Adipose tissue (tissue), 3 donors: ENCODE results near the gene PXDN. TPM values are rescaled to one million over a fixed set of nuclear protein-coding genes. Genes with fewer than 3 reads are reported as not detected.
"Not testable (repeated sequence)": the region's sequence is repeated elsewhere in the genome, so short reads cannot be mapped to it uniquely, and the experiment has no call there.

Experiments
- H3K27ac ChIP-seq: one replicate; pipeline ENCODE4 v1.5.1; 2013; ENCODE audit warnings: low read depth, low read length
- WGBS, 3 donors: extraction: QIAGEN DNeasy Blood & Tissue Kit; methylation state at CpG; one replicate each; pipeline ENCODE4 v1.1.7; 2013; 5-methylcytosine and 5-hydroxymethylcytosine counted together
- polyA plus RNA-seq, 3 donors: library from polyadenylated mRNA; stranded (reverse); fragments of 200-250 nt; gene quantifications; one replicate each; pipeline ENCODE4 v1.2.3, GENCODE V29; 2013
- donor health status: healthy with polysubstance abuse.
- donor health status: Bipolar disorder and iron deficiency.
- donor health status: healthy.

Gene PXDN
- polyA plus RNA-seq, 3 donors: 10.2 to 132 (median 17.7) TPM

DNA sequence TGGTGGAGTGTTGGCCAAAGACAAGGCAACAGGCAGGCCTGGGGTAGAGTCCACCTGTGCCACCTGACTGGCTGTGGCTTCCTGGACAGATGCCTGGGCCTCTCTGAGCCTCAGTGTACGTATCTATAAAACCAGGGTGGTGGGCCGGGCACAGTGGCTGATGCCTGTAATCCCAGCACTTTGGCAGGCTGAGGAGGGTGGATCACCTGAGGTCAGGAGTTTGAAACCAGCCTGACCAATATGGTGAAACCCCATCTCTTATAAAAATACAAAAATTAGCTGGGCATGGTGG lies 28.4 kb downstream of the PXDN start:
- H3K27ac ChIP-seq: not testable (repeated sequence)
- WGBS, 3 donors: 73 to 97% (median 85%) methylated on average over 2 of the region's 2 CpGs

DNA sequence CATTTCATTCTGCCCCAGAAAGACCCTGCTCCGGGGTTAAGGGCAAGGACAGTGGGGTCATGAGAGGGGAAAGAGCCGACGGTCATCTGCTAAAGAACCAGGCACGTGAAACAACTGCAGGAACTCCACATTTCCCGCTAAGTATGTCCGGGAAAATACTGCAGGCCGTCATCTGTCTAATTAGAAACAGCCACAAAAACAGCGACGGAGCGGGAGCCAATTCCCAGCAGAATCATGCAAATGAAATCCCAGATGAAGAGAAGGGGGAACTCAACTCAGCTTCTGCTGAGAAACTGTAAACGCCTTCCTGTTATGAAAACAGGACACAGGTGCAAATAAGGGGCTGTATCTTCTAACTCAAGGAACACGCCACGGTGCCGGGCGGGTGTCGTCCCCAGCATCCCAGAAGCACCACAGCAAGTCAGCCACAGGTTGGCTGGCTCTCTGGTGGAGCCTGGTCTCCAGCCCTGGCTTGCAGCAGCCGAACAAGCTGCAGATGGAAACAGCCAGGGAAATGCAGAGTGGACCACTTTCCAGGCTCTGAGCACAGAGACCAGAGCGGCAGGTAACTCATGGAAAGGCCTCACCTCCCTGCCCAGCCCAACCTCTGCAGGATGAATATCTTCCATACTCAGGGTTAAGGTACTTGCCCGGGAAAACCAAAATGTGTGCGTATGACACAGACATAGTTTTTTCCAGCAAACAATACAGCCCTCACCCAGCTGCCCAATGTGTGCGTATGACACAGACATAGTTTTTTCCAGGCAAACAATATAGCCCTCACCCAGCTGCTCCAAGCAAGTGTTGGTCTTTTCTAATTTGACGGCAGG lies 28.9 kb downstream of the PXDN start:
- no peak overlapping the region for H3K27ac ChIP-seq
- 32 to 56% (median 42%) methylated on average over 22 of the region's 22 CpGs for WGBS, 3 donors

DNA sequence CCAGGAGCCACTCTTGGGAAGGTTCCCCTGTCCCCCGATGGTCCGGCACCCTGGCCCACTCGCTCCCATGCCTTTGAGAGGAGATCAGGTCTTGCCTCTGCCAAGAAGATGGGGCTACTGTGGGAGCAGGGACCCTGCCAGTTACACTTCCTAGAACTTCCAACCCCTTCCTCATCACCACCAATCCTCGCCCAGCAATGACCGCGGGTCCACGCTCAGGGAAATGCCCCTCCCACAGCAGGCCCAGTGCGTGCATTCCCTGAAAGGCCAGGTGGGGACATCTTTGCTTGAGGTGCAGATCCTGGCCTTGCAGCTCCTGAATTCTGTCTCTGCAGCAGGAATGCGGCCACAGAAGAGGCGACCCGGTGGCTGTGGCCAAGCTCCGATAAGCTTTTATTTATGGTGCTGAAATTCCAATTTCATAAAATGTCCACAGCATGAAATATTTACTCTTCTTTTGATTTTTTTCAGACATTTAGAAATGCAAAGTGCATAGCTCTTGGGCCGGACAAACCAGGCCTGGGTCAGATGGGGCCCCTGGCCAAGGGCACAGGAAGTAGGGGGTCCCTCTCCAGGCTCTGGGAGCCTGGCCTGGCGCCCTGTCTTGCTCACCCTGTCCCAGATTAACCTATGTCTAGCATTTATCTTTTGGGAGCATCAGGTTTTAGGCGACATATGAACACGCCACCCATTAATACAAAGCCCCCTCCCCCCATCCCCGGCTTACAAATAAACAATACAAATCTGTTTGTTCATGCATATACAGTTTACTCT lies 29.8 kb downstream of the PXDN start:
- 60 to 81% (median 74%) methylated on average over 17 of the region's 17 CpGs for WGBS, 3 donors

DNA sequence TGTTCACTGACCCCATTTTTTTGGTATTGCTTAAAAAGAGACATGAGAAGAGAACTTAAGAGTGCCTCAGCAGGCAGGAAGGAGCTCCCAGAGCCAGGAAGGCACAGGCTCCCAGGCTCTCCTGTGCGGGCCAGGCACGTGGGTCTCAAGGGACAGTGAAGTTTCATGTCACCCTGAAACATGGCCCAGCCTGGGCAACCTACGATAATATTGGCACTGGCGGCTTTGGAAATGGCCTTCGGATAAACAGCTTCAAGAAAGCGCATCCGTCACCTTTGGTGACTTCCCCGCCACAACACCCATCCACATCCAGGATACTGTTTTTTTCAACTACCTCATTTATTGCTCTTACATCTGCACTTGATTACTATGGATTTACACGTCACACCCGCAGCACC lies 30.5 kb downstream of the PXDN start:
- peak overlapping the region; percentile 19 for H3K27ac ChIP-seq

More for the DNA sequence above, 29.8 kb downstream of the PXDN start:
- peak overlapping the region; percentile 19 for H3K27ac ChIP-seq

DNA sequence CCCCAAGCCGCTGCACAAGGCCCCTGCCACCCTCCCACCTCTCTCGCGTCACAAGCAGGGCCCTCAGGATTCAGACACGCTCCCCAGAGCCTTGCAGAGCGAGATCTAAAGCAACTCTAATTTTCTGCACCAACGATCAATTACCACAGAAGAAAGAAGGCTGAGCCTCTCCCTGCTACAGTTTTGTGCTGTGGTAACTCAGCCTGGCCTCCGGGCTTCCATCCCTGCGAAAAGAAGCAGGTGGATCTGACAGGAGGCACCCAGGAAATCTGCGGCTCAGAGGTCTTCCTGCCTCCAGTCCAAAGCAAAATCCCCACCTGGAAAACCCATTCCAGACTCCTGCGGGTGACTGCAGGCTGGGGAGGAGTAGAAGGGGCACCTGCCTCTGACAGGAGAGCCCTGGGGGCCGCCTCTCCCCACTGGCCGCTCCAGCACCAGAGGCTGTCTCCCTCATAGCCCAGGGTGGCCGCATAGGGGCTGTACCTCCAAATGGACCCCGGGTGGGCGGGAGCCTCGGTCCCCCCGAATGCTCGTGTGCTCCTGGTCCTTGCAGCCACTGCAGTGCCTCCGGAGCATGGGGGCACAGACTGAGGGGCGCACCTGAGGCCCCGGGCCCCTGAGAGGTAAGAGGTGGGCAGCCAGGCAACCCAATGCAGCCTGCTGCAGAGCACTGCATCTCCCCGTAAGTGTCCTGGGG lies 31.0 kb downstream of the PXDN start:
- no peak overlapping the region for H3K27ac ChIP-seq
- 82 to 91% (median 84%) methylated on average over 22 of the region's 22 CpGs for WGBS, 3 donors

More for the DNA sequence above, 30.5 kb downstream of the PXDN start:
- 75 to 86% (median 76%) methylated on average over 10 of the region's 10 CpGs for WGBS, 3 donors

DNA sequence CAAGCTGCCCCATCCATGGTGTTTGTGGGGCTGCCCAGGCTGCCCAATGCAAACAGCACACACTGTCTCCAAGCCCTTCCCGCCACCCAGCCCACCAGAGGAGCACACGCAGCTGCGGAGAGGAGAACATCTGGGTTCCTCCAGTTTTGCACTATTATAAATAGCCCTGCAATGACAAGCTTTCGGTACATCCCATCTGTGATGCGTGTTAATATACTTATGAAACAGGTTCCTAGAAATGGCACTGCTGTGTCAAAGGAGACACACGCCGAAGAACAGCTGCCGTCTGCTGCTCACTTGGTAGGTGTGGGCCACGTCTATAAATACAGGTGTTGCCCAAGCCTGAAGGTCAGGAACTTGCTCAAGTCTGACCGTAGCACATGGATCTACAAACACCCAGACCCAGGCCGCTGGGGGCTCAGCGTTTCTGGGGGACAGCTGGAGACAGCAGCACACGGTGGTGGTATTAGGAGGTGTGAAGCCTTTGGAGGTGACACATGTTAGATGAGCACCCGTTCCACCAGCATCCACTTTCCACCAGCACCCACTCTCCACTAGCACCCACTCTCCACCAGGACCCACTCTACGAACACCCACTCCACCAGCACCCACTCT lies 34.3 kb downstream of the PXDN start:
- WGBS, 3 donors: 81 to 86% (median 83%) methylated on average over 14 to 15 of the region's 15 CpGs
- no peak overlapping the region for H3K27ac ChIP-seq

DNA sequence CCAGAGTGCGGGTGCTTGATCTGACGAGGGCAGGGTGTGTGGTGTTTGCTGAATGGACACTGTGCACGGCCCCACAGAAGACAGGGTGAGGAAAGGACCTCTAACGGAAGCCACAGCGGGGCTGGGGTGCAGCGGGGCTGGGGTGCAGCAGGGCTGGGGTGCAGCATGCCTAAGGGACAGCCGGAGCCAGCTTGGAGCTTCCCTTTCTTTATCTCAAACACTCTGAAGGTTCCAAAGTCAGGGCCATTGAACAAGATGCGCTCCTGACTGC lies 35.0 kb downstream of the PXDN start:
- 81 to 85% (median 83%) methylated on average over 7 to 8 of the region's 8 CpGs for WGBS, 3 donors
- no peak overlapping the region for H3K27ac ChIP-seq

DNA sequence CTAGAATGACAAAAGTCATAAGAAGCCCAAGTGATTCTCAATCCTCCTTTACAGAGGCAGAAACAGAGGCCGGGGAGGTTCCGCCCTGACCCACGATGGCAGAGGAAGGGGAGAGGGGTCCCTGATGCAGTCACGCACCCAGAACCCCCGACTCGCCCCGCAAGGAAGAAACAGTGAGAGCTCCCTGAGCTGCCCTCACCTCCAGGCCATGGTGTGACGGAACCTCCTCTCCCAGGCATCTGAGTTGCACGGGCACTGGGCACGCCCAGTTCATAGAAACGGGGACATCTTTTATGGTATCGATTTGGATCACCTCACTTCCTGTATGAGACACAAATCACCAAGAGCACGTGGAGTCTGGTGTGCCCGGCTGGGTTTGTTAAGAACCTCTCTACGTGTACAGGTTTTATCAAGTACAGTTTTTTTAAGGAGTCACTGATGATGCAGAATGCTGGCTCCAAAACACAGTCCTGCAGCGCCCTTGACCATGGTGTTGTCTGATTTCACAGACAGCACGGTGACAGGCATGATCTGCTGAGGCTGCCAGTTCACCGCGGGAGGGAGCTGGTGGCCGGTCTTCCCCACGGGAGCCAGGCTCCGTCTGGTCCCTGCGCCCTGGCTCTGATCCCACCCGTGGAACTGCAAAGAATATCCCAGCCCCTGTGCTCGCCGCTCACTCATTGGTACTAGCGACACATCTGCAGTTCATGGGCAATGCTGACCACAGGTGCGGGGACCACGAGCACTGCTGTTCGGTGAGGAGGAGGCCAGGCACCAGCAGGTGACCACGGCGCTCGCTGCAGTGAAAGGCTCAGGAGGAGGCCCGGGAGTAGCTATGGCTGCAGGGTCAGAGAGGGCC lies 35.6 kb downstream of the PXDN start:
- WGBS, 3 donors: 70 to 78% (median 73%) methylated on average over 34 of the region's 34 CpGs
- H3K27ac ChIP-seq: no peak overlapping the region

DNA sequence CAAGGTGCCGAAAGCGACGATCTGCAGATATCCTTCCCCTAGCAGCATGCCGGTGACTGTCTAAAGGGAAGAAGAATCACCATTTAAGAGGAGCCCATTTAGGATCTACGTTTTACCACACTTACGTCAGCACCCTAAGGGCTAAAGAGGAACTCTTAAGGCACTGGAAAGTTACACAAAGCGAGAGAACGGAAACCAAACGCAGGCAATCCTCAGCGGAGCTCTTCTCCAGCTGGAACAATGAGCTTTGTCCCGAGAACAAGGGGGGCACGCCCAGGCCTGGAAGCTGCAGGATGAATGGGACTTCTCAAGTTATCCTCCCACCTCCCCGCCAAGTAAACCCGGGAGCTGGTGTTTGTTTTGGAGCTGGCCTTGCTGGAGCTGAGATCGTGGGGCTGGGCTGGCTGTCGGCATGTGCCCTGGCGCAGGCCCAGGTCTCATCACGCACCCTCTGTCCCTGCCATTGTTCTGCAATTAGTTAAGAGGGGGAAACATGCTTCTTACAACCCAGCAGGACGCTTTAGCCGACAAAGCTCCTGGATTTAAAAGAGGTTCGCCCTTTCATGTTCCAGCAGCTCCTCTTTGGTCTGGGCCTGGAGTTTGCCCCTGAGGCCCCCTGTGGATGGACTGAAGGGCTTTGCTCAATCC lies 36.4 kb downstream of the PXDN start:
- no peak overlapping the region for H3K27ac ChIP-seq
- WGBS, 3 donors: 14 to 29% (median 20%) methylated on average over 21 of the region's 21 CpGs

DNA sequence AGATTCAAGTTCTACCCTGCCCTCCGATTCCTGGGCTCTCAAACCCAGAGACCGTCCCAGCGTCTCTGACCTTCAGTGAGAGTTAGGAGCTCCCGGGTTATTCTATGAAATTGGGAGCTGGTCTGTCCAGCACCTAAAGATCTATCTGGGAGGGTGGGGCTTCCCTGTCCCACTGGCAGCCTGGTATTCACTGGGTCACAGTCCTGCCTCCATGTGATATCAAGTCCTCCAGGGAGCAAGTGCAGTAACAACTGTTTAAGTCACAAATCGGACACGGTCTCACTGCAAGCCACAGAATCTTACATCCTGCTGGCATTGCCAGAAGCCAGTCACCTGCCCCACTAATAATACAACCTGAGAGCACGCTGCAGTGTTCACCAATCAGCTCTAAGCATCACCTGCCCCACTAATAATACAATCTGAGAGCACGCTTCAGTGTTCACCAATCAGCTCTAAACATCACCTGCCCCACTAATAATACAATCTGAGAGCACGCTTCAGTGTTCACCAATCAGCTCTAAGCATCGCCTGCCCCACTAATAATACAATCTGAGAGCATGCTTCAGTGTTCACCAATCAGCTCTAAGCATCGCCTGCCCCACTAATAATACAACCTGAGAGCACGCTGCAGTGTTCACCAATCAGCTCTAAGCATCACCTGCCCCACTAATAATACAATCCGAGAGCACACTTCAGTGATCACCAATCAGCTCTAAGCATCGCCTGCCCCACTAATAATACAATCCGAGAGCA lies 38.0 kb downstream of the PXDN start:
- WGBS, 3 donors: 69 to 81% (median 70%) methylated on average over 15 of the region's 15 CpGs
- not testable (repeated sequence) for H3K27ac ChIP-seq

DNA sequence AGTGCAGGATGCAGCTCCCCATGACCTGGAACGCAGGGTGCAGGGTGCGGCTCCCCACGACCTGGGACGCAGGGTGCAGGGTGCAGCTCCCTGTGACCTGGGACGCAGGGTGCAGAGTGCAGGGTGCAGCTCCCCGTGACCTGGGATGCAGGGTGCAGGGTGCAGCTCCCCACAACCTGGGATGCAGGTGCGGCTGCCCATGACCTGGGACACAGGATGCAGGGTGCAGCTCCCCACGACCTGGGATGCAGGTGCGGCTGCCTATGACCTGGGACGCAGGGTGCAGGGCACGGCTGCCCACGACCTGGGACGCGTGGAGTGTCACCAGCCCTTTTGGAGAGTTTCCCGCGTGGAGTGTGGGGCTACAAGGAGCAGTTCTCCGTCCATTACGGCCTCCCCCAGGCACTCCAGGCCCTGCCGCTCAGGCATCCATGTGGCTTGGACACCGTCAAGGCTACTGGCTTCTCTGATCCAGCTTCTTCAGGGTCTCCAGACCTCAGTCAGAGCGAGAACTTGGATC lies 38.7 kb downstream of the PXDN start:
- WGBS, 3 donors: 81 to 91% (median 88%) methylated on average over 21 of the region's 21 CpGs

DNA sequence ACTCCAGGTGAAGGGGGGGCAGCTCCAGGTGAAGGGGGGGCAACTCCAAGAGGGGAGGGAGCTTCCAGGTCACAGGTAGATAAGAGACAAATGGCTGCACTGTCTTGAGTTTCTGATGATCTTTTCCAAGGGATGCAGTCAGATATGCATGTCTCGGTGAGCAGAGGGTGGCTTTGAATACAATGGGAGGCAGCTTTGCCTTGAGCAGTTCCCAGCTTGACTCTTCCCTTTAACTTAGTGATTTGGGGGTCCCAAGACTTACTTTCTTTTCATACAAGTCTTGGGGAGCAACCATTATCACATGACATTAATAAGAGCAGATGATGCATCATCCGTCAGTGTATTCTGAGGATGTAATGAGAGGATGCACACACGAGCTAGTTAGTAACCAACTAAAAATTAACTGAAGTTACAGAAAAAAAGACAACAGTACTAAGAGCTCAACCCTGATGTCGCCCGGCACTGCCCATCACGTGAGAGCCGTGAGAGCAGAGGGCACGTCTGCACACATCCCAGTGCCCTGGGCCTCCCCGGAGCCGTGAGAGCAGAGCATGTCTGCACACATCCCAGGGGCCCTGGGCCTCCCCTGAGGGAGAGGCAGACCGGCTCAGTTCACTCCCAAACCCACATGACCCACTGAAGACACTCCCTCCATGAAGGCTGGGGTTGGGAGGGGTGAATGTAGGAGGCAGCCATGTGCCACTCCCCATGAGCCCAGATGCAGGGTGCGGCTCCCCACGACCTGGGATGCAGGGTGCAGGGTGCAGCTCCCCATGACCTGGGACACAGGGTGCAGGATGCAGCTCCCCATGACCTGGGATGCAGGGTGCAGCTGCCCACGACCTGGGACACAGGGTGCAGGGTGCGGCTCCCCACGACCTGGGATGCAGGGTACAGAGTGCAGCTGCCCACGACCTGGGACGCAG lies 39.4 kb downstream of the PXDN start:
- 70 to 77% (median 74%) methylated on average over 18 of the region's 18 CpGs for WGBS, 3 donors
- H3K27ac ChIP-seq: no peak overlapping the region

More for the DNA sequence above, 38.7 kb downstream of the PXDN start:
- no peak overlapping the region for H3K27ac ChIP-seq

DNA sequence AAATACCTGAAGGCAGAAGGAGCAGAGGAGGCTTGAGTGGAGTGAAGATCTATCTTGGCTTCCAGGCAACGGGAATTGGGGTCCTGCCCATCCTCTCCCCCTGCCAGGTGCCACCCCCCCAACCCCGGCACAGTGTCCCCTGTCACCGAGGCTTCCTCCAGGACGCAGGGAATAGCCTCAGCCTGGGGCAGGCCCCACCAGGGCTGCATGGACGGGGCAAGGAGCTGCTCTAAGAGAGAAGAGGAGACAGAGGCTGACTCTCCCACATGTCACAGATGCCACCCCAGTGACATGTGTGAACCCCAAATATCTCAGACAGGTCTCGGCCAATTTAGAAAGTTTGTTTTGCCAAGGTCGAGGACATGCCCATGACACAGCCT lies 42.1 kb downstream of the PXDN start:
- WGBS, 3 donors: 80 to 86% (median 81%) methylated on average over 7 of the region's 7 CpGs
- H3K27ac ChIP-seq: no peak overlapping the region

DNA sequence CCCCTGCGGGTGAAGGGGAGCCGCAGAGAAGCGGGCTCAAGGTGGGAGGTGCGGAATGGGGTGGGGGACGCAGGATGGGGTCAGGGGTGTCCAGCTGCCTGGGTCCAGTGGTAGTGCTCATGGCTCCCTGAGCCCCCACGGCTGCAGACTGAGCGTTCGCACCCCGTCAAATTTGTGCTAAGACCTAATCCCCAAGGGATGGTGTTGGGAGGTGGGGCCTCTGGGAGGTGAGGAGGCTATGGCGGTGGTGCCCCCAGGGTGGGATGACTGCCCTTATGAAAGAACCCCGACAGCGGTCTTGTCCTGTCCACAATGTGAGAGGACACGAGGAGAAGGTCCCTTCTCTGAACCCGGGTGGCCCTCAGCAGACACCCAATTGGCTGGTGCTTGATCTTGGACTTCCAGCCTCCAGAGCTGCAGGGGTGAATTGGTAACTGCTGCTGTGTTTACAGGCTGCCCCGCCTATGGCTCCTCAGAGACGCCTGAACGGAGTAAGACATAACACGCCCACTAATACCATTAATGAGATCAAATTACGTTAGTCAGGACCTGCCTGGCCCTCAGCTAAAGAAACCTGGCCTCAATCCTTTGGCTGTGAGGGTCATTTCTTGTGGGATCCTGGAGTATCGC lies 42.6 kb downstream of the PXDN start:
- whole genome bisulfite sequencing, 3 donors: 75 to 85% (median 82%) methylated on average over 20 of the region's 20 CpGs
- H3K27ac ChIP-seq: no peak overlapping the region

DNA sequence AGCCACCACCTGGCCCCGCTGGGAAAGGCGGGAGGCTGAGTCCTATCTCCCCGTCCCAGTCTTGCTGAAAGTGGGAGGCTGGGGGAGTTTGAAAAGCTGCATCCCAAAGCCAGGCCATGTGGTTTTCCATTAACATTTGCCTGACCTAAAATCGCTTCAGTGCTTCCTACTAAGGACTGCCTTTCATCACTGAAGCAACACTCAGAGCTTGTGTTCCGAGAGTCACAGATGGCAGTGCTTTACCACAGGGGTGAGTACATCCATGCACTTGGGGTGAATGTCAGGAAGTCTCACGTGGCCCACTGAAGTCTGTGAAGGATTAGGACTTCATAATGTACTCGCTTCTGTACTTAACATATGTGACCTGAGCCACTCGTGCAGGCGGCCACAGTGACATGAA lies 43.3 kb downstream of the PXDN start:
- H3K27ac ChIP-seq: no peak overlapping the region
- WGBS, 3 donors: 83 to 89% (median 86%) methylated on average over 9 of the region's 9 CpGs
